Measurements from ENCODE around the gene SLC25A27.

The SLC25A27 gene

DNA sequence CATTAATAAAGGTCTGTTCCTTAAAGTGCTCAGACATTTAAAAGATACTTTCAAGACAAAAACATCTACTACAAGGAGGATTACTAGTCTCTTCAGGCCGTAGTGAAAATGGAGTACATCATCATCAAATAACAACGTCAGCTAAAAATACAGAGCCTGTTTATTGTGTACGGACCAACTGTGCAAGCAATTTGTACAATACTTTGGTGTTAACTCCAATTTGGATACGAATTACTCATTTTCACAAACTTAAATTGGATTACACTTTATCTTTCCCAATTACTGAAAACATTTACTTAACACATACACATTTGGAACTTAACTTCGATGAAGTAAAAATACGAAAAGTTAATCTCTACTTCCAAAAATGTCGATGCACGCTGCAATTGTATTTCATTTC, 959 bp upstream of the SLC25A27 start:
- no peak for DNase-seq

DNA sequence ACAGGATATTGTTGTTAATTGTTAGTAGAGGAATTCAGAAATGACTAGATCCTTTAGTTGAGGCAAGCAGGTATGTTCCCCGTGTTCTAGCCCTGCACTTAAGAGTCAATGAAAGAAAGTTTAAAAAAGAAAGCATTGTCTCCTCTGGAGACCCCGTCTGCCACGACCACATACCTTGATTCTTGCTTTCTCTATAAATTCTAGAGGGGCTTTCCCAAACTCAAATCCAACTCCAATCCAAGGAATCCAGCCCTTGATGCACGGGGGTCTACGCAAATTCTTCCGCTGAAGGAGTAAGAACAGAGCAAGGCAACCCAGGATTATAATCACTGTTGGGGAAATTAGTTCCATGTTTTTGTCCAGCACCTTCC, 558 bp upstream of the SLC25A27 start:
- no peak for DNase-seq

DNA sequence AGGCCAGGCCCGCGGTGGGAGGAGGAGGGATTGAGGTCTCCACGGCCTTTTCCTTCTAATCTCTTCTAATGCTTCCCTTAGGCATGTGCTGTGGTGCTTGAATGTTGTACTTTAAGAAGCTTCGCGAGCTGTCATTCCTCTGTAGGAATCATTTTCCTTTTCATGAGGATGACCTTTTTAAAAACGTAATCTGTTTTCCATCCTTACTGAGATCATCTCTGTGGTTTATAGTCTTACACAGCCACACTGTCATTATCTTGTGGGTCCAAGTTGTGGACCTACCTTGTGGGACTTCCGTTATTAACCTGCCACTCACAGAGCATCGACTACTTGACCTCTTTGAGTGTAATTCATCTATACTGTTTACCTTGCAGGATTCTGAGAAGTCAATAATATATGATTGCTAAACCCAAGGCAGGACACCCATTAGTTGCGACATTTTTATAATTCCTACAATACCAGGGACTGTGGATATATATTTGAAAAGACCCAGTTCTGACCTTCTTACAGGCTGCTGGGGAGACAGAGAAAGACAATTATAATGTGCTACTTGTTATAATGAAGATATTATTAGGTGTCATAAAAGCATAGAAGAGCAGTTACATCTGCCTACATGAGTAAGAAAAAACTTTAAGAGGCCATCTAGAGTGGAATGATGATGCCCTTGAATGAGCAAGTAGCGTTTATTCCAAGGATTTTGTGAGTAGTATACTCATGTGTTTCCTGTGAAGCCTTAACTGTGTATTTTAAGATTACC, 842 bp downstream of the SLC25A27 start:
- DNase-seq, result no peak

DNA sequence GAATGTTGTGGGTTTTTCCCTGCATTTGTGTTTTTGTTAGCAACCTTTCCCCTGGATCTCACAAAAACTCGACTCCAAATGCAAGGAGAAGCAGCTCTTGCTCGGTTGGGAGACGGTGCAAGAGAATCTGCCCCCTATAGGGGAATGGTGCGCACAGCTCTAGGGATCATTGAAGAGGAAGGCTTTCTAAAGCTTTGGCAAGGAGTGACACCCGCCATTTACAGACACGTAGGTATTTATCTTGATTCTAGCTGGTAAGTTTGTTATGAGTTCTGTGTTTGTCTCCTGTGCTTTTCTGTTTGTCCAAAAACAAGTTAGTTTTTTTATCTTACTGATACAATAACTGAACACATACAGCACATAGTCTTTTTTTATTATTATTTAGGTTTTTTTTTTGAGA, 3.0 kb downstream of the SLC25A27 start:
- no peak for DNase-seq

DNA sequence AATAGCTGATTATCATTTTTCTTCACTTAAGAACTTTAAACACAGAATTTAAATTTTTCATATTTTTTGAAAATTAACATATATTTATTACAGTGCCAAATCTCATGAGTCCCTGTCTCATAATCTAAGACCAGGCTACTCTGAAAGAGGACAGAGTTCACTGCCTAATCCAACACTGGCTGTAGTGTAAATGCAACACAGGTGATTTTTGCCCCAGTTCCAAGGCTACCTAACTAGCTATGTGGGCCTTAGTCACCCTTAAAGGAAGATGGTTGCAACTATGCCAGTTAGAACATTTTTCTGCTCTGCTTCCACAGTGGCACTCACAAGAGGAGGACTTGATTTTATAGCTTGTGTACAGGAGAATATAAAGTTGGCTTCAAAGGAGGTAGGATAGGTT, 4.9 kb downstream of the SLC25A27 start:
- DNase-seq, result no peak

DNA sequence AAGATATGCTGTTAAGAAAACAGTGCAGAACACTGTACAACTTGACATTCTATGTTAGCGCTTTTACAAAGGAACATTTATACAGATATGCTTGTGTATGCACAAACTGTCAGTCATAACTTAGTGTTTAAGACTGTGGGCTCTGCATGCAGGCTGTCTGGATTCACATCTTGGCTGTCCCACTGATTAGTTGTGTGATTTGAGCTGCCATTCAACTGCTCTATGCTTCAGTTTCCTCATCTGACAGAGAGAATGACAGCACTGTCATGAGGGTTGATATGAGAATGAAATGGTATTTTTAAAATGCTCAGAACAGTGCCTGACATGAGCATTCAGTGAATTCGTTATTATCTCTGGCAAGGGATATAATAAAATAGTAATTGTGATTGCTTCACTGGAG, 8.7 kb downstream of the SLC25A27 start:
- no peak for DNase-seq

DNA sequence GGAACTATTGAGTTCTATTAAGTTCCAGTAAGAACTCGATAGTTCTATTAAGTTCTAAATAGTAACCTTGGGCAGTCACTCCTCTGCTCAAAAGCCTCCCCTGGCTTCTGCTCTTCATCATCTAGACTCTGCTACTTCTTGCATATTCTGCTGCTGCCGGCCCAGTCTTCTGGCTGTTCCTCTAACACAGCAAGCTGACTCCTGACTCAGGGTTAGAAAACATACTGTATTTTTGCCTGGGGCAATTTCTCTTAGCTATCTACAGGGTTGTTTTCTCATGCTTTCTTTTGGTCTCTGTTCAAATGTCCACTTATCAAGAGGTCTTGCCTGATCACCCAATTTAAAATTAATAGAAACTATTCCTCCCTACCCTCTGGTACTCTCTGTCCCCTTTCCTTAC, 14.6 kb downstream of the SLC25A27 start:
- no peak for DNase-seq

DNA sequence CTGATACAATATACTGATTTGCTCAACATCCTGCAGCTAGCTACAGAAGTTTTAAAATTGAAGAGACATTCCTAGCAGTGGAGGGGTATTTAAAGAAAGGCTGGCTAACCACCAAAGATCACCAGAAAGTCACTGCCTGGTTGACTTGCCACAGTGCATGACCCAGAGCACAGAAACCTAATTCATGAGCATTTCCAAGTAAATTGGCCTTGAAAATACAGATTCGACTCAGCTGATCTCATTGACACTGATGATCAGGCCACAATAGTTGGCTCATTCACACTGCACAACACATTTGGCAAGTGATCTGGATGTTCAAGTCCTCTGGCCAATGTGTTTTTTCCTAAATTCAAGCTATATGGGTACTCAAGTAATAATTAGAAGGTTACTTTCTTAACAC, 21.6 kb downstream of the SLC25A27 start:
- no peak for DNase-seq

DNA sequence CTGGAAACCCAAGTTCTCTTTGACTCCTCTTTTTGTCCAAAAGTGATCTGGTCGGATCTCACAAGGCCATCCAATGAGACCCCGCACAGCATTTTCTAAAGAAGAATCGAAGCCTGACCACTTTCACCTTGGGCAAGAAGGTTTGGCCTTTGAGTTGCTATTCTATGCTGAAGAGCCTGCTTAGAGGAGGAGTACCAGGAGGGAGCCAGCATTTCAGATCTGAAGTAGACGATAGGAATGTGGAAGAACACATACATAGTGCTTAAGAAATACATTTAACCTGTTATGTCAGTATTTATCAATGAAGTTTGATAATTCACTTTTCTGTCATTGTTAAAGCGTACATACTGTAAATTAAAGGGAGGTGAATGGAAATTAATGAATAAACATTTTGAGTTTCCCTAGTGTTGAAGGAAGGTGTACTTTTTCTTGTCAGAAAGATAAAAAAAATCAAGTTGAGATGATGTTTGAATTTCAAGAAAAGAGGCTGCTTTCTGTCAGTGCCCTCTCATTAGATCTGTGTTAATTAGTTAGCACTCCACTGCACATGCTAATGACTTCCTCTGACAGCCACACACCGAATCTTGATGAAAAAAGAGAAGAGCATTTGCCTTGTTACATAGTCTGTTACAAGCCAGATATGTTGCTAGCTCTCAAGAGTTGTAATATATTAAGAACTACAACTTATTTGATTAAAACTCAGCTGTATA, 24.0 kb downstream of the SLC25A27 start:
- DNase-seq, result no peak

DNA sequence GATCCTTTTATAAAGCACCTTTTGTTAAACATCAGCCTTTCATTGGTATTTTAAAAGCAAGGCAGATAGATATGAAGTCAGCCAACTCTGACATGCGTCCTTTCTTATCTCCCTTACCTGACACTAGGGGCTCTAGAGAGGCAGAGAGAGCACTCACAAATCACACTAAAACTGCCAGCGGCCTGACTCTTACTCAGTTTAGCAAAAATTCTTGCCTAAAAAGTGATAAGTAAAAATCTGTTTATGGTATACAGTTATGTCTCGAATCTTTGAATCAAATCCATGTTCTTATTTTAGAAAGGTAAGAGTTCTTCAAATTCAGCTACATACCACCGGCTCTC, 24.5 kb downstream of the SLC25A27 start:
- no peak for DNase-seq

DNA sequence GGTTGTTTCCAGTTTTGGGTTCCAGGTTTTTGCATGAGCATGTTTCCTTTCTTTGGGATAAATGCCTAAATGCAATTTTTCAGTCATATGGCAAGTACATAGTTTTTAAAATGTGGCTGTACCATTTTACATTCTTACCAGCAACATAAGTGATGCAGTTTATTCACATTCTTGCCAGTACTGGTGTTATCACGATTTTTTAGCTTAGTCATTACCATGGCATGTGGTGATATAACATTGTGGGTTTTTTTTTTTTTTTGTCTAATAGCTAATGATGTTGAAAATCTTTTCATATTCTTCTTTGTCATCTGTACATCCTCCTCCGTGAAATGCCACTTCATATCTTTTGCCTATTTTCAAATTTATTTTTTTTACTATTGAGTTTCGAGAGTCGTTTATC, 32.0 kb downstream of the SLC25A27 start:
- DNase-seq, result no peak

DNA sequence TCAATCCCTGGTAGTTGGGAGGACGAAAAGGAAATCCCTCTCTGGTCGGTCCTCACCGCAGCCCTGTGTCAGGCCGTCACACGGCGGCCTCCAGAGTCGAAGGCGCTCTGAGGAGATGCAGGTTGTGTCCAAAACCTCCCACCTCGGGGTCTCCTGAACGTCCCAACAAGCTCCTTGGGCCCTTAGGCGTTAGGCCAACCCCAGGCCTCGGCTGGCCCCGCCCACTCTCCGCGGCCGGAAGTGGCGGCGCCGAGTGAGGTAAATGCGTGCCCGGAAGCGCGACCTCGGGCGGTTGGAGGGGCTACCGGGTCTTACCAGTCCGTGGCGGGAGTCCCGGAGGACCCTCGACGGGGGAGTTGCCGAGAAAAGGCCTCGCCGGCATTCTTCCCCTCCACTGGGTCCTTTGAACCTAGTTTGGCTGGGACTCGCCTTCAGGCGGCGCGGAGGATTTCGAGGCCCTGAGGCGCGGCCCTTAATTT, 34.9 kb downstream of the SLC25A27 start, which contains the start of gene TDRD6:
TDRD6 (plus strand) TSS at position 267 of the 479 bp plus-strand sequence. CDS start 244 bp downstream, outside the sequence.
- DNase-seq, result no peak

DNA sequence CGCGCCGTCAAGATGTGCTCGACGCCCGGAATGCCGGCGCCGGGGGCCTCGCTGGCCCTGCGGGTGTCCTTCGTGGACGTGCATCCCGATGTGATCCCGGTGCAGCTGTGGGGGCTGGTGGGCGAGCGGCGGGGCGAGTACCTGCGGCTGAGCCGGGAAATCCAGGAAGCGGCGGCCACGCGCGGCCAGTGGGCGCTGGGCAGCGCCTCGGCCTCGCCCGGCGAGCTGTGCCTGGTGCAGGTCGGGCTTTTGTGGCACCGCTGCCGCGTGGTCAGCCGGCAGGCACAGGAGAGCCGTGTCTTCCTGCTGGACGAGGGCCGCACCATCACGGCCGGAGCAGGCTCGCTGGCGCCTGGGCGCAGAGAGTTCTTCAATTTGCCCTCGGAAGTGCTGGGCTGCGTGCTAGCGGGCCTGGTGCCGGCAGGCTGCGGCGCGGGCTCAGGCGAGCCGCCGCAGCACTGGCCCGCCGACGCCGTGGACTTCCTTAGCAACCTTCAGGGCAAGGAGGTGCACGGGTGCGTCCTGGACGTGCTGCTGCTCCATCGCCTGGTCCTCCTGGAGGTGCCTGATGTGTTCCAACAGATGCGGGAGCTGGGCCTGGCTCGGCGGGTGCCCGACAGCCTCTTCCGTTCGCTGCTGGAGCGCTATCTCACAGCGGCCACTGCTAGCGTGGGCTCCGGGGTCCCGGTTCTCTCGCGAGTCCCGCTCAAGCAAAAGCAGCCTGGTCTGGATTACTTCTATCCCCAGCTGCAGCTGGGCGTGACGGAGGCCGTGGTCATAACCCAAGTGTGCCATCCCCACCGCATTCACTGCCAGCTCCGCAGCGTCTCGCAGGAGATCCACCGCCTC, 35.6 kb downstream of the SLC25A27 start:
- no peak for DNase-seq

DNA sequence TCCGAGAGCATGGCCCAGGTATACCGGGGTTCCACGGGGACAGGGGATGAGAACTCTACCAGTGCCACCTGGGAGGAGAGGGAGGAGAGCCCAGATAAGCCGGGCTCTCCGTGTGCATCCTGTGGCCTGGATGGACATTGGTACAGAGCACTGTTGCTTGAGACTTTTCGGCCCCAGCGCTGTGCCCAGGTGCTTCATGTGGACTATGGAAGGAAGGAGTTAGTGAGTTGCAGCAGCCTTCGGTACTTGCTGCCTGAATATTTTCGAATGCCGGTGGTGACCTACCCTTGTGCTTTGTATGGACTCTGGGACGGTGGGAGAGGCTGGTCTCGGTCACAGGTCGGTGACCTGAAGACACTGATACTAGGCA, 36.2 kb downstream of the SLC25A27 start:
- DNase-seq, result no peak

DNA sequence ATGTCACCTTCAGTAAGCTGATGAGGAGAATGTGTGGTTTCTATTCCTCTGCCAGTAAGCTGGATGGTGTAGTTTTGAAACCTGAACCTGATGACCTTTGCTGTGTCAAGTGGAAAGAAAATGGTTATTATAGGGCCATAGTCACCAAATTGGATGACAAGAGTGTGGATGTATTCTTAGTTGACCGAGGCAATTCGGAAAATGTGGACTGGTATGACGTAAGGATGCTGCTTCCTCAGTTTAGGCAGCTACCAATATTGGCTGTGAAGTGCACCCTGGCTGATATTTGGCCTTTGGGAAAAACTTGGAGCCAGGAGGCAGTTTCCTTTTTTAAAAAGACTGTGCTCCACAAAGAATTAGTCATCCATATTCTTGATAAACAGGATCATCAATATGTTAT, 36.9 kb downstream of the SLC25A27 start:
- DNase-seq, result no peak

DNA sequence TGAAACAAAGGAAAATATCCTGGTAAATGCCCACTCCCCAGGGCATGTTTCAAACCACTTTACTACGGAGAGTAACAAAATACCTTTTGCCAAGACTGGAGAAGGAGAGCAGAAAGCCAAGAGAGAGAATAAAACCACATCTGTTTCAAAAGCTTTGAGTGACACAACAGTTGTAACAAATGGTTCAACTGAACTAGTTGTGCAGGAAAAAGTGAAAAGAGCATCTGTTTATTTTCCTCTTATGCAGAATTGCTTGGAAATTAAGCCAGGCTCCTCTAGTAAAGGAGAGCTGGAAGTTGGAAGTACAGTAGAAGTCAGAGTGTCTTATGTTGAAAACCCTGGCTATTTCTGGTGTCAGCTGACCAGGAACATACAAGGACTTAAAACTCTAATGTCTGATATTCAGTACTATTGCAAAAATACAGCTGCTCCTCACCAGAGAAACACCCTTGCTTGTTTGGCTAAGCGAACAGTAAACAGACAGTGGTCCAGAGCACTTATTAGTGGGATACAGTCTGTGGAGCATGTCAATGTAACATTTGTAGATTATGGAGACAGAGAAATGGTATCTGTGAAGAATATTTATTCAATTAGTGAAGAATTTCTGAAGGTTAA, 37.5 kb downstream of the SLC25A27 start:
- DNase-seq, result no peak

DNA sequence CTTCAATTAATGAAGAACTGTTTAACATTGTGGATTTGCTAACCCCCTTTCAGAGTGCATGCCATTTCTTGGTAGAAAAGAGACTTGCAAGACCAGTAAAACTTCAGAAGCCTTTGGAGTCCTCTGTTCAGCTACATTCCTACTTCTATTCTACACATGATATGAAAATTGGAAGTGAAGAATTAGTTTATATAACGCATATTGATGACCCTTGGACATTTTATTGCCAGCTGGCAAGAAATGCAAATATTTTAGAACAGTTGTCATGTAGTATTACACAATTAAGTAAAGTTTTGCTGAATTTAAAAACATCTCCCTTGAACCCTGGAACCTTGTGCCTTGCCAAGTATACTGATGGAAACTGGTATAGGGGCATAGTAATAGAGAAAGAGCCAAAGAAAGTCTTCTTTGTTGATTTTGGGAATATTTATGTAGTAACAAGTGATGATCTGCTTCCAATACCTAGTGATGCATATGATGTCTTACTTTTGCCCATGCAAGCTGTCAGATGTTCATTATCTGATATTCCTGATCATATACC, 38.2 kb downstream of the SLC25A27 start:
- DNase-seq, result no peak

DNA sequence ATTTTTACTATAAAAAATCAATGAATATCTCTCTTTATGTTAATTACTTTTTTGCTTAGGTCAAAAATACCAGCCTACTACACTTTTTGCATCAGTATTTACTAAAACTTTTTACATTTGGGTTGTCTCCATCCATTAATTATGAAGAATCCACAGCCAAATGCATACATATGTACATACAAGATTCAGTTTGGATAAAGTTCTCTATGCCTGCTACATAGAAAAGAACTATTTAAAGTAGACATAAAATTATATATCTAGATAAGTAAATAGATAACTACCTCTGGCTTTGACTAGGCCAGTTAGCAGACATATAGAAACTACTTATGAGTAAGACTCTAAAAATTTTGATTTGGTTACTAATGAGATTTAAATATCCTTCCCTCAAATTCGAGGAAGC, 47.2 kb downstream of the SLC25A27 start:
- no peak for DNase-seq

DNA sequence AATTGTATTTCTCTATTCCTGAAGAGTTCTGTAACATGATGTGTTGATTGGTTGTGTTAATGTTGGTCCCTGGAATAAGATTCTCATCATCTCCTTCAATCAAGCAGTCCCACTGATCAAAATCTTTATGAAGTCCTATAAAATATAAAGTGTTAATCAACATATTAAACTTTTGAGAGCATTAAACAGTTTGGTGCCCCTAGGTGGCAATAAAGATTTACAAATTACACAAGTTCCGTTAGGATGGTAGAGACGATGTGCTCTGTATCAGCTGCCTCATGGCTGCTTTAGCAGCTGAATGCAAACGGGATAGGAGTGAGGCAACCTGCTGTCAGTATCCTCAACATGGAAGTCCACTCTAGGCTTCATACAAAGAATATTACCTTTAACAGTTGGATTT, 51.8 kb downstream of the SLC25A27 start:
- DNase-seq, result no peak

DNA sequence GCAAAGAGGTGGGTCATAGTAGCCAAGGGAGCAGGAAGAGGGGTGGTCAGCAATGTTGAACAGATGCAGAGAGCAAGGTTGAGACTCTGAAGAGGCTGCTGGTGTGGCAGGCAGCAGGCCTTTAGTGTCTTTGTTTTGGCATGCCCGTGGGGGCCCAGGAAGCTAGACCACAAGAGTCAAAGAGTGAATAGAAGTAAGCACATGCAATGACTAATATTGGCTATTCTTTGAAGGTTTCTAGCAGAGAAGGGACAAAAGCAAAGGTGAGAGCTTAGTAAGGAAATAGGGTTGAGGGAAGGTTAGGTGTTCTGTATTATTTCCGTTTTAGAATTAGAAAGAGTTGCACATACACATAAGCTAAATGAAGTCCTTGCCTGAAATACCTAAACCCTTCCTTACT, 53.7 kb downstream of the SLC25A27 start:
- no peak for DNase-seq

DNA sequence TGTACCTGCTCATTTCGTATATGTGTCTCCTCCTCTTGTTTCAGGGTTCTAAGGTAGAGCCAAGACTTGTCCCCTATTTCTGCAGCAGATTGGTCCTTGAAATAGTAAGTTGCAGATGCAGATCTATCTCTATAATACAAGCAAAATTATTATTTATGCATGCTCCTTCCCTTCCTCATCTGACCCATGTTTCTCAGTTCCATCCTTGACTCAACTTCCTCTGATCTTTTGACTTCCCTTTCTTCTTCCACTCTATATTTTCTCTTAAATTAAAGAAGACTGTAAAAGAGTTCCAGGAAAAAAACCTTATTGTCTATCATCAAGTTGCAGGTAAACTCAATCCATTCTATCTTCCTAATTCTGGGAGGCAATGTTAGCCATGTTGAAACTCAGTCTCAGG, 58.7 kb downstream of the SLC25A27 start:
- no peak for DNase-seq

DNA sequence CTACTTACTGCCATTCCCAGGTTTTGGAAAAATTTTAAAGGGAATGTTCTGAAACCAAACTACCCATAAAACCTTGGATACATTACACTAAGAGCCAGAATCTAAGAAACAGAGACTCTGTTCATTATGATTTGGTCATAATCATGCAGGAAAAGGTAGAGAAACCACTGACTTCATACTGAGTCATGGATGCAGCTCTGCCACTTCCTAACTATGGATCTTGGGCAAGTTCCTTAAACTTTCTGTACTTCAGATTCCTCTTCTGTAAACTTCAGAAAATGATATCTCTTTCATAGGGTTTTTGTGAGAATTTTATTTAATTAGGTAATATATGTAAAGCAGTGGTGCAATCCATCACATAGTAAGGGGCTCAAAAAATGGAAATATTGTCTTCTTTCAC, 62.4 kb downstream of the SLC25A27 start:
- no peak for DNase-seq

DNA sequence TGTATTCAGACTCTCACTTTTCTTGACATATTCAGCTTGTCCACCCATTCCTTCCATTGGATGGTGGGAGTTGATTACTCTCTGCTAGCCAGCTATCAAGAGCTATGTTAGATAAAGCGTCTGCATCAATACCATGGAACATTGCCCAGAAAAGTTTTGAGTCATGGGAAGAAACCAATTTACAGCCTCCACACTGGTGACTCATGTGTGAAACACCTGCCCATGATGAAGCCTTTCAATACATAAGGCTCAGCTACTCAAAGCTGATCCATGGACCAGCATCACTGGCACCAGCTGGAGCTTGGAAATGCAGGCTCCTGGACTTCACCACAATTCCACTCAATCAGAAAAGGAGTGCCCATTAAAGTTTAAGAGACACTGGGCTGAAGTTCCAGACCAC, 66.3 kb downstream of the SLC25A27 start:
- no peak for DNase-seq

Data from femur (tissue), 1 donor.